Stimulated activated CD8-positive, alpha-beta memory T cell treated with anti-CD3 and anti-CD28 coated beads, Interleukin-7, amount 100 ng/mL, for 24 hours (primary cell): ENCODE measurements around the gene CNTNAP2.

Experiments used
- DNase-seq: peaks from one replicate; pipeline ENCODE4 v3.0.0-alpha.2; 2020; ENCODE audit warnings: low read depth

CNTNAP2 gene

GRCh38 chr7:146606628-146607027 lies 490.0 kb downstream of the CNTNAP2 start:
- DNase-seq: no peak

GRCh38 chr7:146619641-146620040 lies 503.0 kb downstream of the CNTNAP2 start:
- DNase-seq: no peak

GRCh38 chr7:146626912-146627311 lies 510.3 kb downstream of the CNTNAP2 start:
- DNase-seq: no peak

- no peak for DNase-seq
These were observed 518.8 kb downstream of the CNTNAP2 start for GRCh38 chr7:146635205-146636032.

GRCh38 chr7:146636033-146636356 lies 519.4 kb downstream of the CNTNAP2 start:
- no peak for DNase-seq

- DNase-seq: no peak
These were observed 520.0 kb downstream of the CNTNAP2 start for GRCh38 chr7:146636581-146636980.

GRCh38 chr7:146639291-146639690 lies 522.7 kb downstream of the CNTNAP2 start:
- no peak for DNase-seq

GRCh38 chr7:146641491-146641890 lies 524.9 kb downstream of the CNTNAP2 start:
- DNase-seq: no peak

GRCh38 chr7:146645383-146645976 lies 528.9 kb downstream of the CNTNAP2 start:
- DNase-seq: no peak

GRCh38 chr7:146647445-146647844 lies 530.8 kb downstream of the CNTNAP2 start:
- no peak for DNase-seq

- DNase-seq: no peak
These were observed 535.6 kb downstream of the CNTNAP2 start for GRCh38 chr7:146652176-146652575.

GRCh38 chr7:146654048-146654447 lies 537.4 kb downstream of the CNTNAP2 start:
- no peak for DNase-seq

GRCh38 chr7:146655928-146656797 lies 539.6 kb downstream of the CNTNAP2 start:
- no peak for DNase-seq

- no peak for DNase-seq
These were observed 540.4 kb downstream of the CNTNAP2 start for GRCh38 chr7:146656988-146657387.

GRCh38 chr7:146658604-146659003 lies 542.0 kb downstream of the CNTNAP2 start:
- DNase-seq: no peak

GRCh38 chr7:146659732-146660131 lies 543.1 kb downstream of the CNTNAP2 start:
- no peak for DNase-seq

- DNase-seq: no peak
These were observed 544.2 kb downstream of the CNTNAP2 start for GRCh38 chr7:146660839-146661238.

- DNase-seq: no peak
These were observed 544.8 kb downstream of the CNTNAP2 start for GRCh38 chr7:146661435-146661834.

- DNase-seq: no peak
These were observed 545.3 kb downstream of the CNTNAP2 start for GRCh38 chr7:146661929-146662328.

GRCh38 chr7:146665023-146665422 lies 548.4 kb downstream of the CNTNAP2 start:
- DNase-seq: no peak

- DNase-seq: no peak
These were observed 553.9 kb downstream of the CNTNAP2 start for GRCh38 chr7:146670532-146670931.

- no peak for DNase-seq
These were observed 564.9 kb downstream of the CNTNAP2 start for GRCh38 chr7:146681487-146681886.

GRCh38 chr7:146683439-146683838 lies 566.8 kb downstream of the CNTNAP2 start:
- DNase-seq: no peak
